CD1c-positive myeloid dendritic cell (primary cell): ENCODE data around the gene AMN.

Source experiments
- DNase-seq: peaks from one replicate; pipeline ENCODE4 v3.0.0-alpha.2; 2016; ENCODE audit errors: extremely low spot score

Gene AMN

DNA sequence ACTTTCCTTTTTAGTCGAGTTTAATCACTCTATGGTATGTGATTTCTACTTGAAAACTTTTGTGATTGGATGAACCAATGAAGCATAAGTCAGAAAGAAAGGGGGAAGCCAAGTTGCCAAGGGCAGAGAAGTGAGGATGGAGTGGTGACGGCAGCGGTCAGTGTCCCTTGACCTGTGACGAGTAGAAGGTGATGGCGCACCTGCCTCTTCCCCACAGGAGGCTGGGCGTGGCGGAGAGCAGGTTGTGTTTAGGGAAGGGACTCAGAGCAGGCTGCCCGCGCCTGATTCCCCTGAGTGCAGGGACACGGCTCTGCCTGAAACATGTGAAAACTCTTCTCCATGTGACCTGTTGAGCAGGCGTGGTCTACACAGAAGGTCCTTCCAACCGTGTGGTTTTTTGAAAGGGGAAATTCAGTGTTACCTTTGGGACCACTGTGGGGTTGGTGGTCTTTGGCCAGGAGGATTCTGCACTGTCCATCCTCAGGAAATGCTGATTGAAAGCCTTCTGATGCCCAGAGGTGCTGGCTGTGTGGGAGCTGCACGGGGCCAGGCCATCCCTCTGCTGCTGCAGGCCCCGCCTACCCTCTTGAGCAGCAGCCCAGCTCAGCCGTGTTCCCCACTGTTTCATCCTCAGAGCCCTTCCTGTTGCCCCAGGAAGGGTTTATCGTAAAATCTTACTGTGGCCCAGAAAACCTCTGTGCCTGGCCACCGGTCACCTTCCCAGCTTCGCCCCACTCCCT, 23.5 kb upstream of the AMN start:
- no peak for DNase-seq

DNA sequence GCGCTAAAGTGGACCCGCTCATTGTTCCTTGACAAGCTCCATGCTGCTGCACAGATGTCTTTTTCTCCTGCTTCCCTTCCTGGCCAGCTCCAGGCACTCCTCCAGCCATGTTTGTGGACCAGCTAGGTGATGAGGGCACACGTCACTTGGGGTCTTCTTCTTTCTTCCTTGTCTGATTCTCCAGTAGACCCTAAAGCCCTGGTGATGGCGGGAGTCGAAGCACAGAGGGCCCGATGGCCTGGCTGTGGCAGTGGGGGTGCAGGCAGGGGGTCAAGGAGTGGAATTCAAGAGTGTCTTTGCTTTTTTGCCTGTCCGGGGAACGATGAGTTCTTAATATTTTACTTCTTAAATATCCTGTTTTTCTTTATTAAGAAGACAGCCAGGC, 23.0 kb upstream of the AMN start:
- no peak for DNase-seq

DNA sequence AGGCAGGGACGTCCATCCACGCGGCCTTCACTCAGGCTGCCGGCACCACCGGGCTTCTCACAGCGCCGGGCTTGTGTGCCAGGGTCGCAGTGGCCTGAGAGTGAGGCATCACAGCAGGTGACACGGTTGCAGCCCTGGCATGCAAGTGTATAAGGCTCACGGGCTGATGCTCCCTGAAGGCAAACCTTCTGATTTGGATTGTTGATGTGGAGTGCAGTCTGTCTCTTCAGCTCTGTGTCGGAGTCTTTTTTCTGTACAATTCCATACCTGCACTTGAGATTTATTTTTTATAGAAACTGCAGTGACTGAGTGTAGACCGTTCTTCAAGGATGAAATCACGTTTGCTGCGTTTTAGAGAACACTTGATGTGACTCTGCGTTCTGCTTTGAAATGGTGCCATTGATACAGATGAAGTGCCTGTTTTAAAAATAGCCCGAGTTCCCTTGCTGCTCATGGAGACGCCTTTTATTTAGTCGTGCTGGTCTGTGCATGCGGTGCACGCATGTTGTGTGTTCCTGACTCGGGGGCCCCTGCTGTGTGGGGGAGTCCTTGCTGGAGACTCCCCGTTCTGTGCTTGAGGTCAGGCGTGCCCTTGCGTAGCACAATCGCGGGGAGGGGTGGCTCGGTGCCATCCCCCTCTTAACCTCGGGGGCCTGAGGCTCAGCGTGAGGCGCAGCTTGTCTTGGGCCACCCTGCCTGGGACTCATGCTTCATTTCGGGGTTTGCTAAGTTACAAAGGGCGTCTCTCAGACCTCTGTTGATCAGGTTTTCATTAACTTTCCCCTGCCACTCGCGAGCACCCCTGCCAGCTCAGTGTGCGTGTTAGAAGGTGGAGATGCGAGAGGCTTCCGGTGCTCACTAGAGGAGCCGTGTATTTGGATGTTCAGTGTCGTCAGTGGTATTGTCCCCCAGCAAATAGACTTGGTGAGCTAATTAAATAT, 21.6 kb upstream of the AMN start:
- DNase-seq = no peak

DNA sequence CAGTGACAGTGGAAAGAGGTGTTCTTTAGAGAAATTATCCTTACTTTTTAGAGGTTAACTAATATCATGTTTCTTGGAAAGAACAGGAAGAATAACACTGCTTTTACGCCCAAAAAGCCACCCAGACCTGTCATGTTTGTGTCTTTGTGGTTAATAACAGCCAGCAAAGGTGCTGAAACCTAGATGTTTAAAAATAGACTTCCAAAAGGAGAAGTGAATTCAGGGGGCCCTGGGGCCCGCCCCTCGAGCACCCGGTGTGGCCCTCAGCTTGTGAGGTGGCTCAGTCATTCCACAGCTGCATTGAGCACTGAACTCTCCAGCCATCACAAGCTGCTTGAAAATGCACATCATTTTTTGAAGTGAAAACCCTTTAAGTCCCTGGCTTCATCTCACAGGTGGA, 20.8 kb upstream of the AMN start:
- DNase-seq = no peak

DNA sequence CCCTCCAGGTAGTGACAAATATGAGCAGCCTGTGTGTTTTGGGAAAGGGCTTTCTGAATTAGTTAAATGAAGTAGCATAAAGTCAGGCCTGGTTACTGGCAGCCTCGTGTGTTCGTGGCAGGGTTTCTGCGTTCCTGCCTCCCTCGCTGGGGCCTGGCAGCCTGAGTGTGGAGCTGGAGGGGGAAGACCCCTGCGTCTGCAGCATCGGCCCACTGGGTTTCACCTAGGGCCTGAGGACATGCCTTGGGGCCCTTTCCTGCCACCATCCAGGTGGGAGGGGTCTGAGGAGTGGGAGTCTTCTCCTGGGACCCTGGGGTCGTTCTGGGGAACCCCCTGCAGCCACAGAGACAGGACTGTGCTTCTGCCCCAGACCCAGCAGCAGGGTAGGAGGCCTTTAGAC, 20.4 kb upstream of the AMN start:
- DNase-seq = no peak

DNA sequence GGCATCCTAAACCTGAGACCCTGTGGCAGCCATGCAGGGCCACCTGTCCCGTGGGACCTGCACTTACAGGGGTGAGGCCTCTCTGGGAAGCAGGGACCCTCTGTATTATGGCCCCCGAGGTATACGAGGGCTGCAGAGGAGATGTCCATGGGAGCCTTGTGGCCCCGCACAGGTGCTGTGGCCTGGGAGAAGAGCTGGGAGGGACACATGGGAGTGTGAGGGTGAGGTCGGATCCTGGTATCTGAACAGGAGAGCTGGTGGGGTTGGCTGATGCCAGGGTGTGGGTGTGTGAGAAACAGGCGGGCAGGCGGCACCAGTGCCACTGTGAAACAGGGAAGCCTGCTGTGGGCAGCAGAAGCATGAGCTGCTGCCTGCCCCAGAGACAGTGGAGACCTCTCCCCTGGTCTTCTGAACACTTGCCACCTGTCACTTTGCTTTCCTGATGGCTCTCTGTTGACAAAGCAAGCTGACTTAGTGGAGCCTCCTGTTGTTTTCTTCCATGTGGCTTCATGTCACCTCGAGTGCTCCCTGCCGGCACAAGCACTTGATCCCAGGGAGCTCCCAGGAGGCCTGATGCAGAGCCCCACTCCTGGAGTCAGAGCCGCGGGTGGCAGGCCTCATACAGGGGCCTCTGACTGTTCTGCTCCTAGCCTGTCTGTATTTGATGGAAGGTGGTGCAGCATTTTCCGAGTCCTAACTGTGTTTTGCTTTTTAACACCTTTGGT, 19.8 kb upstream of the AMN start:
- DNase-seq = no peak

DNA sequence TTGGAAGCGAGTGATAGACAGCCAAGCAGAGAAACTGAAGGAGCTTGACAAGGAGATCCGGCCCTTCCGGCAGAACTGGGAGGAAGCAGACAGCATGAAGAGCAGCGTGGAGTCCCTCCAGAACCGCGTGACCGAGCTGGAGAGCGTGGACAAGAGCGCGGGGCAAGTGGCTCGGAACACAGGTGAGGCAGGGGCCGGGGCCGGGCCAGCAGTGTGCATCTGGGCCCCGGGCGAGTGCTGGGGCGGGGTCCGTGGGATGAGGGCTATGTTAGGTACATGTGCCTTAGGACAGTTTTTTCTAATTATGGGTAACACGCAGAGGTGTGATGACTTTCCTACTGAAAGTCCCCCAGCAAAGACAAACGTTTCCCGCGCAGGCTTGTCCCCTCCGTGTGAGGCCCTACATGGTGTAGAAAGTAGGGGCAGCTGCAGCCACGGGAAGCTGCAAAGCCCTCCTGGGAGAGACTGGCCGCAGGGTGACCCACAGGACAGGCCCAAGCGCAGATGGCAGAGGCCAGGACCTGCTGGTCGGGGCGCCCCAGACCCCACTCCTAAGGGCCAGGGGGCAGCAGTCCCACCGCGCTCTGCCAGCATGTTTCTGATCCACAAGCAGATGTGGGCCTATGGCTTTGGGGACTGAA, 19.1 kb upstream of the AMN start:
- DNase-seq = no peak

DNA sequence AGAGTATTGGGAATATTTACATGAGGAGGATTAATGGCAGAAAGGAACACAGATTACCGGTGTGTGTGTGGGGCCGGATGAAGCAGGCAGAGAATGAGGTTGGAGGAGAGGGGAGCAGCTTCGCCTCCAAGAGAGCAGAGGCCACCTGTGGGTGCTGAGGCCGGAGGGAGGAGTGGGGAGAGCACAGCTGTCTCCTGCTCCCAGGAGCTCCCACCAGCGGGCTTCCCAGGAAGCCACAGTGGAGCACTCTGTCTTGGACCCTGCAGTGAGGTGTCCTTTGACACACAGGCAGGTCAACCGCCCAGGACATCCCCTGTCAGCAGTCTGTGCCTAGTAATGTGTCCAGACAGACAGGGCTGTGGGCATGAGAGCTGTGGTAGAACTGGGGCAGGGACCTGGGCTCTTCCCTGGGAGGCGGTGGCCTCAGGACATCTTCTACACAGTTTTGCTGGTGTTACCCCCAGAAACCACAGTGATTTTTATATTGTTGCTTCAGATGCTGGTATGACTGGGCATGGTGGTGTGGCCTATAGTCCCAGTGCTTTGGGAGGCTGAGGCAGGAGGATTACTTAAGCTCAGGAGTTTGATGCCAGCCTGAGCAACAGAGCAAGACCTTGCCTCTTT, 18.5 kb upstream of the AMN start:
- DNase-seq = no peak

DNA sequence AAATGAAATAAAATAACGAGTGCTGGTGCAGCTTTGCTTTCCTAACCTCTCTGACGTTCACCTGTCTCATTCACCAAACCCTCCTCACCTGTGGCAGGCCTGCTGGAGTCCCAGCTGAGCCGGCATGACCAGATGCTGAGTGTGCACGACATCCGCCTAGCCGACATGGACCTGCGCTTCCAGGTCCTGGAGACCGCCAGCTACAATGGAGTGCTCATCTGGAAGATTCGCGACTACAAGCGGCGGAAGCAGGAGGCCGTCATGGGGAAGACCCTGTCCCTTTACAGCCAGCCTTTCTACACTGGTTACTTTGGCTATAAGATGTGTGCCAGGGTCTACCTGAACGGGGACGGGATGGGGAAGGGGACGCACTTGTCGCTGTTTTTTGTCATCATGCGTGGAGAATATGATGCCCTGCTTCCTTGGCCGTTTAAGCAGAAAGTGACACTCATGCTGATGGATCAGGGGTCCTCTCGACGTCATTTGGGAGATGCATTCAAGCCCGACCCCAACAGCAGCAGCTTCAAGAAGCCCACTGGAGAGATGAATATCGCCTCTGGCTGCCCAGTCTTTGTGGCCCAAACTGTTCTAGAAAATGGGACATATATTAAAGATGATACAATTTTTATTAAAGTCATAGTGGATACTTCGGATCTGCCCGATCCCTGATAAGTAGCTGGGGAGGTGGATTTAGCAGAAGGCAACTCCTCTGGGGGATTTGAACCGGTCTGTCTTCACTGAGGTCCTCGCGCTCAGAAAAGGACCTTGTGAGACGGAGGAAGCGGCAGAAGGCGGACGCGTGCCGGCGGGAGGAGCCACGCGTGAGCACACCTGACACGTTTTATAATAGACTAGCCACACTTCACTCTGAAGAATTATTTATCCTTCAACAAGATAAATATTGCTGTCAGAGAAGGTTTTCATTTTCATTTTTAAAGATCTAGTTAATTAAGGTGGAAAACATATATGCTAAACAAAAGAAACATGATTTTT, 17.1 kb upstream of the AMN start:
- DNase-seq = no peak

DNA sequence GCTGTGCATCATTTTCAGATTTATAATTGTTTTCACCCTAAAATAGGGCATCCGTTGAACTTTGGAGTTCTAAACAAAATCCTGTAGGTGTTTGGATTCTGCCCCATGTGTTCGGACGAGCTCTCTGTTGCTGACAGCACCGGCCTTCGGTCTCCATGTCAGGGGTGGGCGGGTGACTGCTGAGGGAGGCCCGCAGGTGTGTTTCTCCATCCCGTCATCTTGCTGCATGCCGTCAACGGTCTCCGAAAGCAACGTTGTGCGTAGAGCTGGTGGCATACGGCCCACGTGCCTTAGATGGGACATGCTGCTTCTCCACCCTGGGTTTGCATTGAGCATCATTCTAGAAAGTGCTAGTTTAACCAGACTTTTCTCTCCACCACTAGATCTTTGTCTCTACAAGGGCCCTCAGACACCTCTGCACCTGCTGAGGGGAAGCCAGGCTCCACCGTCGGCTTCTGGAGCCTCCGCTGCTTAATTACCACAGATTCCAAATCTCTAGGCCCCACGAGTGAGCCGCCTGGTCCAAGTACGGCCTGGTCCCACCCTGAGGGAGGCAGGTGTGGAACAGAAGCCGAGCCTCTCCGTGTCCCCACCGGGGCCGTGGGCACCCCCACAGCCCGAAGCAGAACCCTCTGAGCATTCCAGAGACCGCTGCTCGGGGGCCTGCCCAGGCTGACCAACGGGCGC, 15.7 kb upstream of the AMN start:
- DNase-seq = no peak

DNA sequence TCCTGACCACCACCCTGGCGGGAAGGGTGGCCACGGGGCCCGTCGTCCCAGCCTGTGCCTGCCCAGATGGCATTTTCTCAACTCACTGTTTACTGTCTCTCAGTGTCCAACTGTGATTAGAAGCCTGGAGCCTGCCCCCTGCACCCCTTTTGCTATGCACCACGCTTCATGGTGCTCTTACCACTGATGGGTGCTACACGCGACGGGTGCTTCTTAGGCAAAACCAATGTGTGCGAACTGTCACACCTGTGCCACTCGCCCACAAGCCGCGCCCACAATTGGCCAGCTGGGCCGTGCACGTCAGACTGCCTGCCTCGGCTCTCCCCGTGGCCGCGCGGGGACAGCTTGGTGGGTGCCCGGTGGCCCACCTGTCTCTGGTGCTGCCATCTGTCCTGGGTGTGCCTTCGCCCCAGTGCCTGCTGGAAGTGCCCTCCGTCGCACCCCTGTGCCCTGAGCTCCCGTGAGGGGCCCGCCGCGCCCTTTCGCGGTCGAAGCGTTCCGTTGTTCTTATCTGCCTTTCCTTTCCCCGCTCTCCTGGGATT, 15.1 kb upstream of the AMN start:
- DNase-seq = no peak

DNA sequence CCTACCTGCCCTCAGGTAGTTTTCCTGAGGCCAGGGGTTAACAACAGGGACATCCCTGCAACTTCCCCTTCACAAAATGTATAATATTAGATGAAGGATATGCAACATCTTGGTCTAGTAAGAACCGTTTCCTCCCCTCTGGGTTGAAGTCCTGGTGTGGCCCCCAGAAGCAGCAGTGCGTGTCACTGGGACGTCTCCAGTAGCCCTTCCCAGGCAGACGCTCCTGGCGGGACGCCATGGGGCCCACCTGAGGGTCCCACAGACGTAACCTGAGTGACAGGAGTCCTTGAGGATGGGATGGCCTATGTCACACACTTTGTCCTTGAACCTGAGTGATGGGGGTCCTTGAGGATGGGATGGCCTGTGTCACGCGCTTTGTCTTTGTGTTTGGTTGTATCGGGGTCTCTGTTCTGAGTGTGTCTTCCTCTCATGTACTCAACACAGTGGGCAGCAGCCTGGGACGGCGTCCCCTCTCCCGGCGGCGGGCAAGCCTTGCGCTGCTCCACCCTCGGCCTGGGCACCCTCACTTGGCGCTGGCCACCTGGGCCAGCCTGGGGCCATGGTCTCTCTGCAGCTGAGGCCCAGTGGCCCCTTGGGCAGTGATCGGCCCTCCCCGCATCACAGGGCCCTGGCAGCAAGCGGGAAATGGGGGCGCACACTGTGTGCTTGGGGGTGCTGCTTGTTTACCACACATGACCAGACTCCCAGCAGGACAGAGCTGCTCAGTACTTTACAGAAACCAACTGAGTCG, 14.3 kb upstream of the AMN start:
- no peak for DNase-seq

DNA sequence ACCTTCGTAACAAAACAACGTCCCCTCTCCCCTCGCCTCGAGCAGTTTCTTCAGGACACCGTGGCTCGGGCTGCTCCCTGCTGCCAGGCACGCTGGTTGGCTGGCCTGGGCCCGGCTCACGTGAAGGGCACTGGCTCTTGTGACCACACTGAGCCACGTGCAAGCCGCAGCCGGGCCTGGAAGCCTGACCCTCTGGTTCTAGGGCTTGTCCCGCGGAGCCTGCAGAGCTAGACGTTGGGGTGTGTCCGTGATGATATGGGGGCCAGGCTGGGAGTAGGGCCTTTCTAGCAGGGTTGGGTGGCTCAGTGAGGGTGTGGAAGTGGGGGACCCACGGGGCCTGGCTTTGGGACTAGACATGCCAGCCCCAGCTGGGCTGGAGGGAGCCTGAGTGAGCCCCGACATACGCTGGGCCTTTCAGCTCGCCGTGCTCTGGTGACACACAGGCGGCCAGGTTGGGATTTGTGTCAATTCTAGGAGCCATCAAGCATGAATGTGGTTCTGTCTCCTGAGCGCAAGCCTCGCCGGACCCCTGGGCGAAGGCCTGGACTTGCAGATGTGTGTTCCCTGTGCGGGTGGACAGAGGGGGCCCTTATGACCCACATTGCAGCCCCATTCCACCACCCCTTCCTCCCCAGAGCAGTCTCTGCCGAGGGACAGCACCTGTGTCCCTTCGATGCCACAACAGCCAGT, 13.6 kb upstream of the AMN start:
- DNase-seq = no peak

DNA sequence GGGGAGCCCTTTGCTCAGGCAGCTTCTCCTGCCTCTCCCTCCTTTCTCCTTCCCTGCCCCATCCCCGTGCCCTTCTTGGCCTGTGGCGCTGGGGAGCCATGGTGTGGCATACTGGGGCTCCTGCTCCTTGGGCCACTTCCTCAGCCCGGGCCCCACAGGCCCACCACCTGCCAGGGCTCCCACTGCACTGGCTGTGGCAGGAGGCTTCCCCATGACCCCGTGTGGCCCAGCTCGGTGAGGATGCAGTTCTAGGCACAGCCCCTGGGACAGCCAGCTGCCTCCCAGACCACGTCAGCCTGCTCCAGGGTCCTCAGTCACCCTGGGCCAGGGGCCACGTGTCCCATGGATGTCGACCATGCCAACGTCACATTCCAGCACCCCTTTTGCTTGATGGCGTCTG, 13.0 kb upstream of the AMN start:
- no peak for DNase-seq

DNA sequence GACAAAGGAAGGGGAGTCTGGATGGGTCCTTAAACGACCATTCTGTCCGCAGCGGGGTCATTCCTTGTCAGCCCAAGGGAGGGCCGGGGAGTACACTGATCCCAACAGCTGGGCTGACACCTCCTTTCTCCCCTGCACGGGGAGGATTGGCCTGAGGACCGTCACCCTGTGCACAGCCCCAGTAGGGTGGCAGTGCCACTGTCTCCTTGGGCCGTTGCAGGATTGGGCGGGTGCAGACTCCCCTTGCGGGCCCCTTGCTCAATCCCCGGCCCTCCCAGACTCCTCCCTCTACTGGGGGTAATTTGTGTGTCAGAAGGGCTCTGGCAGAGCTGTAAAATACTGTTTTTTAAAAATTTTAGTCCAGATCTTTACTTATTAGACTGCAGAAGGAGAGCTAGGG, 12.6 kb upstream of the AMN start:
- DNase-seq = no peak

DNA sequence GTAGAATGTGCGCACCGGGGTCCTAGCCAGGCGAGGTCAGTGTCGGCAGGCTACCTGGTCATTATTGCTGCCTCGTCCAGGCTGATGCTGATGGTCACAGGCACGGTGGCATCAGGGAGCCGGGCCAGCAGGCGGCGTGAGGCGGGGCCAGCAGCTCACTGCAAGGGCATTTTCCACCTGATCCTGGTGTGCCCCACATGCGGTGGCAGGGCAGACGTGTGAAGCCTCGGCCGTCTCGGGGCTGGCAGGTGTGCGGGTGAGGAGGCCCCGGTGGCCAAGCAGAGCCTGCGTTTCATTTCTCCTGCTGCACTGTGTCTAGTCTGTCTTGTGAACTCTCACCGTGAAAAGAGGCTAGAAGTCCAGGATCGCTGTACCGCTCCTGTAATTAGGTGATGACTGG, 12.0 kb upstream of the AMN start:
- DNase-seq = no peak

DNA sequence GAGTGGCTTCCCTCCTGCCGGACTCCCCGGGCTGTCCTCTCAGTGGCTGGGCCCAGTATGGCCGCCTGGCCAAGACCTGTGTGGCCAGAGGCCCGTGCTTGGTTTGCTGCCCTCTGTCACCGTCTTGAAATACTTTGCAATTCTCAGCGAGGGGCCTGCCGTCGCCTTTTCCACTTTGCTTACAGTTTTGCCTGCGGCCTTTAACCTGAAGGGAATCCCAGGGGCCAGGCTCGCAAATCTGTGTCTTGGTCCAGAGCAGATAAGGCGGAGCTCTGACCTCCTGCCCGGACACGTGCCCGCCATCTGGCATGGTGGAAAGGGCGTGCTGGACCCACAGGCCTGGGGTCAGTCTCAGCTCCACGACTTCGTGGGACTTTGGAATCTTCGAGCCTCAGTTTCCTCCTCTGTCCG, 10.9 kb upstream of the AMN start:
- DNase-seq = no peak
